Measurements from ENCODE around the gene BTF3. TPM values are rescaled to one million over a fixed set of nuclear protein-coding genes. Genes with fewer than 3 reads are reported as not detected.

The BTF3 gene
- total RNA-seq, 2 donors from 2014 or later = 147 to 346 TPM

DNA sequence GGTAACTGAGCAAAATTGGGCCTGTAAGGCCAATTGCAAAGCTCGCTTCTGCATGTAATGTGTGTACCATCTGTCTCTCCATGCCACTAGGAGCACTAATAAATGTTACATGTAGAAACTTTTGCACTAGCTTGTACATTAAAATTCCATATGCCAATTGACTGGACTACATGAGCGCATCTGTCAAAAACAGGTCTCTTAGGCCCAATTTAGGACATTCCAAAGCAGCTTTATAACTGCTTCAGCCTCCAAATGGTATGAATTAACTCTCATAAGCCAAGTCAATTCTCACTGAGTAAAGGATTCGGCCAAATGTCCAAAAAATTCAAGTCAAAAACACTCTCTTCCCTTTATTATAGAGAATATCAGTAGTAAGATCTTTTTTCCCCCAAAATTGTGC, 26.1 kb upstream of the BTF3 start:
- 47 to 65% methylated on average over 3 of the region's 3 CpGs for WGBS, 2 donors
- intact Hi-C loops (cut with DNase I) = no loop called here
- no peak for ATAC-seq
- Histone ChIP-seq H3K36me3 (replicated peaks in 1 of 2; ENCODE audit: insufficient read depth in 1 of 2, low read depth in 2 of 2) (no peaks in the 10 kb centered on the region), H3K4me3 (no peak overlapping the region), H3K9me3 (no peaks in the 10 kb centered on the region), H3K27ac (no peak overlapping the region), H3K4me1 (no peaks in the 10 kb centered on the region), H3K27me3 (no peaks in the 10 kb centered on the region)
- TF ChIP-seq, protein P1, sequence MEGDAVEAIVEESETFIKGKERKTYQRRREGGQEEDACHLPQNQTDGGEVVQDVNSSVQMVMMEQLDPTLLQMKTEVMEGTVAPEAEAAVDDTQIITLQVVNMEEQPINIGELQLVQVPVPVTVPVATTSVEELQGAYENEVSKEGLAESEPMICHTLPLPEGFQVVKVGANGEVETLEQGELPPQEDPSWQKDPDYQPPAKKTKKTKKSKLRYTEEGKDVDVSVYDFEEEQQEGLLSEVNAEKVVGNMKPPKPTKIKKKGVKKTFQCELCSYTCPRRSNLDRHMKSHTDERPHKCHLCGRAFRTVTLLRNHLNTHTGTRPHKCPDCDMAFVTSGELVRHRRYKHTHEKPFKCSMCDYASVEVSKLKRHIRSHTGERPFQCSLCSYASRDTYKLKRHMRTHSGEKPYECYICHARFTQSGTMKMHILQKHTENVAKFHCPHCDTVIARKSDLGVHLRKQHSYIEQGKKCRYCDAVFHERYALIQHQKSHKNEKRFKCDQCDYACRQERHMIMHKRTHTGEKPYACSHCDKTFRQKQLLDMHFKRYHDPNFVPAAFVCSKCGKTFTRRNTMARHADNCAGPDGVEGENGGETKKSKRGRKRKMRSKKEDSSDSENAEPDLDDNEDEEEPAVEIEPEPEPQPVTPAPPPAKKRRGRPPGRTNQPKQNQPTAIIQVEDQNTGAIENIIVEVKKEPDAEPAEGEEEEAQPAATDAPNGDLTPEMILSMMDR (IDR thresholded peaks at IDR 0.05) = no peak
- TF ChIP-seq POLR2A (IDR thresholded peaks at IDR 0.05) = no peak
- no peak for DNase-seq

DNA sequence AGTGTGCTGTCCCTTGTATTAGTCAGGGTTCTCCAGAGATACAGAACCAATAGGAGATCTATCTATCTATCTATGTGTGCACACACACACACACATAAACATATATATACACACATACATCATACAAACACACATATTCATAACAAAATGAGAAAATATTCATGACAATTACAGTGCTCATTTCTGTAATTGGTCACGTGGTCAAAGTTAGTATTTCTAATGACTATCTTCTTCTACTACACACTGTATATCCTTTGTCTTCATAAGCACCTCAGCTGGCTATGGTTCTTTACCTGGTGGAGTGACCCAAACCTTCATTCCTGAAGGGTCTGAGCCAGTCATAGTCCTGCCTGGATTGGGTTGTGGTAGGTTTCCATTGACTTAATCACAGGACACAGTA, 17.7 kb upstream of the BTF3 start:
- Histone ChIP-seq H3K4me1 (no peaks in the 10 kb centered on the region), H3K4me3 (no peak overlapping the region), H3K9me3 (no peaks in the 10 kb centered on the region), H3K27ac (no peak overlapping the region), H3K27me3 (no peaks in the 10 kb centered on the region), H3K36me3 (replicated peaks in 1 of 2; ENCODE audit: insufficient read depth in 1 of 2, low read depth in 2 of 2) (no peaks in the 10 kb centered on the region)
- intact Hi-C loops (cut with DNase I) = no loop called here
- ATAC-seq (no peak), DNase-seq (no peak)
- whole genome bisulfite sequencing, 2 donors = 75 to 81% methylated on average over 1 of the region's 1 CpG
- TF ChIP-seq, protein P1 (IDR thresholded peaks at IDR 0.05) = no peak
- no peak for TF ChIP-seq POLR2A (IDR thresholded peaks at IDR 0.05)

DNA sequence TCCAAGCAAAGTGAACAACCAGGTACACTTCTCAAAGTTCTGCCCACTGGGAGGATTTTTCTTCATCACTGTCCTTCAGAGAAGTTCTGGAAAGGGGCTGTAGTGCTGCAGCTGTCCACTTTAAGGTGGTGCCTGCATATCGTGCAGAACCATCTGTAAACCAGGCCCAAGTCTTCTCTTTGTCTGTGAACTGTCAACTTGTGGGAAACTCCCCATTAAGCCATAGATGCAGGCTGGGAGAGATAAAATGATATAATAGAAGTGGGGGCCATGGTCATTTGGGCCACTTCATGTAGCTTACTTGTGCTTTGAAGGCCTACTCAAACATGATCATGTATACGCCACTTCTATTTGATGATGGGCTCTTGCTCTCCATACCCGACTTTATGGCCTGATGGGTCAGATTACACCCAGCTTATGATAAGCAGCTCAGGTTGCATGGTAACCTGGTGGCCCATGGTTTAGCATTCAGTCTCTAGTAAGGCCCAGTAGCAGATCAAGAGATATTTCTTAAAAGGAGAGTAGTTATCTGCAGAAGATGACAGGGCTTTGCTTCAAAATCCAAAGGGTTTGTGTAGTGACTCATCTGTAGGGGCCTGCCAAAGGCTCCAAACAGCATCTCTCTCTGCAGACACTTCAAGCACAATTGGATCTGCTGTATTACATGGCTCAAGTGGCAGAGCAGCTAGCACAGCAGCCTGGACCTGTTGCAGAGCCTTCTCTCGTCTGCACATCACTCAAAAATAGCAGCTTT, 15.7 kb upstream of the BTF3 start:
- Histone ChIP-seq H3K4me1 (no peaks in the 10 kb centered on the region), H3K36me3 (replicated peaks in 1 of 2; ENCODE audit: insufficient read depth in 1 of 2, low read depth in 2 of 2) (no peaks in the 10 kb centered on the region), H3K27me3 (no peaks in the 10 kb centered on the region), H3K27ac (no peak overlapping the region), H3K4me3 (no peak overlapping the region), H3K9me3 (no peaks in the 10 kb centered on the region)
- intact Hi-C loops (cut with DNase I) = no loop called here
- no peak for DNase-seq
- WGBS, 2 donors = 76 to 77% methylated on average over 4 of the region's 4 CpGs
- no peak for ATAC-seq
- TF ChIP-seq, protein P1 (IDR thresholded peaks at IDR 0.05) = no peak
- no peak for TF ChIP-seq POLR2A (IDR thresholded peaks at IDR 0.05)

DNA sequence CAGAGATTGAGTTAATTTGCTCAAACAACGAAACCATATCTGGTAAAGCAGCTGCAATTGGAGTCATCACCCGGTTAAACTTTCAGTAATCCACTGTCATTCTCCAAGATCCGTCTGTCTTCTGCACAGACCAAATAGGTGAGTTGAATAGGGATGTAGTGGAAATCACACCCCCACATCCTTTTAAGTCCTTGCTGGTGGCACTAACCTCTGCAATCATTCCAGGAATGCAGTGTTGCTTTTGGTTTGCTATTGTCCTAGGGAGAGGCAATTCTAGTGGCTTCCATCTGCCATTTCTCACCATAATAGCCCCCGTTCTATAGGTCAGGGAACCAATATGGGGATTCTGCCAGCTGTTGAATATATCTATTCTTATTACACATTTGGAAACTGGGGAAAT, 14.6 kb upstream of the BTF3 start:
- 55 to 74% methylated on average over 4 of the region's 4 CpGs for WGBS, 2 donors
- Histone ChIP-seq H3K4me3 (no peak overlapping the region), H3K4me1 (no peaks in the 10 kb centered on the region), H3K27me3 (no peaks in the 10 kb centered on the region), H3K27ac (no peak overlapping the region), H3K9me3 (no peaks in the 10 kb centered on the region), H3K36me3 (replicated peaks in 1 of 2; ENCODE audit: insufficient read depth in 1 of 2, low read depth in 2 of 2) (no peaks in the 10 kb centered on the region)
- ATAC-seq (no peak), DNase-seq (no peak)
- intact Hi-C loops (cut with DNase I) = no loop called here
- TF ChIP-seq, protein P1 (IDR thresholded peaks at IDR 0.05) = no peak
- no peak for TF ChIP-seq POLR2A (IDR thresholded peaks at IDR 0.05)

DNA sequence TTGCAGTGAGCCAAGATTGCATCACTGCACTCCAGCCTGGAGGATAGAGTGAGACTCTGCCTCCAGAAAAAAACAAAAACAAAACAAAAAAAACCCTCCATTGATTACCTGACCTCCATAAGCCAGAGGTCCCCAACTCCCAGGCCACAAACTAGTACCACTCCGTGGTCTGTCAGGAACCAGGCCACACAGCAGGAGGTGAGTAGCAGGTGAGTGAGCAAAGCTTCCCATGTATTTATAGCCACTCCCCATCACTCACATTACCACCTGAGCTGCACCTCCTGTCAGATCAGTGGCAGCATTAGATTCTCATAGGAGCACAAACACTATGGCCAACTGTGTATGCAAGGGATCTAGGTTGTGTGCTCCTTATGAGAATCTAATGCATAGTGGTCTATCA, 13.7 kb upstream of the BTF3 start:
- Histone ChIP-seq H3K9me3 (no peaks in the 10 kb centered on the region), H3K4me1 (no peaks in the 10 kb centered on the region), H3K27ac (no peak overlapping the region), H3K36me3 (replicated peaks in 1 of 2; ENCODE audit: insufficient read depth in 1 of 2, low read depth in 2 of 2) (no peaks in the 10 kb centered on the region), H3K4me3 (no peak overlapping the region), H3K27me3 (no peaks in the 10 kb centered on the region)
- ATAC-seq (no peak), DNase-seq (no peak)
- TF ChIP-seq, protein P1 (IDR thresholded peaks at IDR 0.05) = no peak
- no peak for TF ChIP-seq POLR2A (IDR thresholded peaks at IDR 0.05)
- intact Hi-C loops (cut with DNase I) = no loop called here
- WGBS, 2 donors = 80 to 92% methylated on average over 1 of the region's 1 CpG

Measured in body of pancreas (tissue), 4 donors.